Left colon (tissue), 2 donors: ENCODE results near the gene REXO4. TPM values are rescaled to one million over a fixed set of nuclear protein-coding genes. Genes with fewer than 3 reads are reported as not detected.
A peak's percentile ranks its signal among the peaks of the same experiment; 100 is the strongest.

ENCODE experiments used
- ATAC-seq: fragments of 200-7000 bp; cut with Tn5 transposase; one replicate; pipeline ENCODE4 v1.9.1; 2020; ENCODE audit warnings: mild to moderate bottlenecking, moderate library complexity
- DNase-seq, 2 donors: peaks; one replicate each; pipeline ENCODE4 v3.0.0-alpha.2; 2020
- intact Hi-C, 2 donors: fragments of 100-400 bp; cut with DNase I in 1 of 2; cut with micrococcal nuclease in 1 of 2; formaldehyde crosslinking; loops; one replicate each; pipeline versions ENCODE4 v1.11.2 to v1.14.0; 2022; cut with DNase I, micrococcal nuclease
- total RNA-seq, 2 donors: library from RNA; stranded (reverse); fragmentation: NEBNext Ultra II Directional; extraction: Animal tissue kit (Norgen Biotek cat#: 25700); gene quantifications; one replicate each; pipeline ENCODE4 v1.2.1, GENCODE V29; 2021
- donor health status: DM: no; HTN: no; CAD: no.
- donor health status: DM: yes; HTN: yes; CAD: no.

Gene REXO4
- total RNA-seq, 2 donors from 2014 or later, result 18.4 to 22.5 TPM

- intact Hi-C loops, result no loop called here
- peak in 1 of 2 donors; percentile 54 for DNase-seq
Measured at GRCh38 chr9:133426011-133426410, 8.2 kb upstream of the REXO4 start.

GRCh38 chr9:133425049-133425632 lies 7.3 kb upstream of the REXO4 start:
- DNase-seq (no peak), ATAC-seq (no peak)
- intact Hi-C loops, result no loop called here

More at GRCh38 chr9:133426011-133426410, 8.2 kb upstream of the REXO4 start:
- ATAC-seq, result peak; percentile 68

GRCh38 chr9:133424187-133424586 lies 6.4 kb upstream of the REXO4 start:
- intact Hi-C loops, result no loop called here
- ATAC-seq (no peak), DNase-seq (no peak)

GRCh38 chr9:133423216-133423615 lies 5.4 kb upstream of the REXO4 start:
- intact Hi-C loops, result no loop called here
- ATAC-seq, result no peak

GRCh38 chr9:133421615-133422542 lies 4.1 kb upstream of the REXO4 start, which contains the start of gene ADAMTS13:
Gene ADAMTS13 (plus strand): TSS chr9:133422367. CDS start chr9:133422444, 77 bp downstream.
- DNase-seq (no peak), ATAC-seq (no peak)
- intact Hi-C loops, result no loop called here

More at GRCh38 chr9:133423216-133423615, 5.4 kb upstream of the REXO4 start:
- DNase-seq, result no peak

GRCh38 chr9:133420392-133420827 lies 2.6 kb upstream of the REXO4 start:
- ATAC-seq, result no peak
- DNase-seq, result no peak
- intact Hi-C loops, result no loop called here

GRCh38 chr9:133419005-133419404 lies 1.2 kb upstream of the REXO4 start:
- DNase-seq (peak; percentile 54 to 66), ATAC-seq (peak; percentile 79)
- intact Hi-C loops, result no loop called here

- intact Hi-C loops, result no loop called here
- ATAC-seq (no peak), DNase-seq (no peak)
Measured at GRCh38 chr9:133415170-133415569, 2.6 kb downstream of the REXO4 start.

- DNase-seq, result no peak
- no peak for ATAC-seq
- intact Hi-C loops, result no loop called here
Measured at GRCh38 chr9:133408042-133408441, 9.8 kb downstream of the REXO4 start.

- ATAC-seq, result peak; percentile 84
- DNase-seq, result peak; percentile 69 to 76
- intact Hi-C loops, result loop anchor here in 1 of 2 donors (2.0 kb wide), 1 partner anchor 80 kb away; no protein-coding TSS in a partner anchor
Measured at GRCh38 chr9:133406480-133407307, 11.1 kb downstream of the REXO4 start.

GRCh38 chr9:133405508-133406438 lies 12.0 kb downstream of the REXO4 start:
- intact Hi-C loops, result loop anchor here in 1 of 2 donors (2.0 kb wide), 1 partner anchor 81 kb away; no protein-coding TSS in a partner anchor
- no peak for DNase-seq
- ATAC-seq, result no peak

- no peak for ATAC-seq
- intact Hi-C loops, result loop anchor here in 1 of 2 donors (5.0 kb wide), 1 partner anchor 83 kb away; no protein-coding TSS in a partner anchor
- no peak for DNase-seq
Measured at GRCh38 chr9:133404454-133405002, 13.3 kb downstream of the REXO4 start.

- ATAC-seq (peak; percentile 78), DNase-seq (peak; percentile 64 to 69)
- intact Hi-C loops, result loop anchor here in 1 of 2 donors (5.0 kb wide), 1 partner anchor 83 kb away; no protein-coding TSS in a partner anchor
Measured at GRCh38 chr9:133403766-133404453, 13.9 kb downstream of the REXO4 start.

- intact Hi-C loops, result loop anchor here in 1 of 2 donors (5.0 kb wide), 1 partner anchor 85 kb away; no protein-coding TSS in a partner anchor
- DNase-seq, result no peak
- no peak for ATAC-seq
Measured at GRCh38 chr9:133402689-133403088, 15.1 kb downstream of the REXO4 start.

- DNase-seq (no peak), ATAC-seq (no peak)
- intact Hi-C loops, result loop anchor here in 1 of 2 donors (5.0 kb wide), 1 partner anchor 86 kb away; no protein-coding TSS in a partner anchor
Measured at GRCh38 chr9:133401588-133401987, 16.2 kb downstream of the REXO4 start.

GRCh38 chr9:133400292-133400691 lies 17.5 kb downstream of the REXO4 start:
- DNase-seq (no peak), ATAC-seq (no peak)
- intact Hi-C loops, result loop anchor here in 1 of 2 donors (5.0 kb wide), 1 partner anchor 87 kb away; no protein-coding TSS in a partner anchor

- intact Hi-C loops, result no loop called here
- DNase-seq (no peak), ATAC-seq (no peak)
Measured at GRCh38 chr9:133397895-133398294, 19.9 kb downstream of the REXO4 start.
